Measurements from ENCODE around the gene CCL23. TPM values are rescaled to one million over a fixed set of nuclear protein-coding genes. Genes with fewer than 3 reads are reported as not detected.

Gene CCL23
- total RNA-seq, 1 donor from 2014 or later = not detected

DNA sequence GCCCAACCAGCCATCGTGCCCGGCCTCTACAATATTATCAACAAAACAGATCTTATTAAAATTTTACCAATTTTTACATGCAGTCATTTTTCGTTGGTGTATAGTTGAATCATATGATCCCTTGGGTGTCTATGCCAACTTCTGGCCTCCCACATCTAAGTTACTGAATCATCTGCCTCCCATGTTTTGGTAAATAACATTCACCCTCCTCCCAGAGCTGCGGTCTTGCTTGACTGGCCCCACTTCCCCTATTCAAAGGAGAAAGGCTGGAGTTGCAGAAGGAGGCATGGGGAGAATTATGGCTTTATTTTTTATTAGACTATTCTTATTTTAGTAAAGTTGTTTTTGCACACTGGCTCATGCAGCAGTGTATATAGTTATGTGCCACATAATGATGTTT lies 18.5 kb upstream of the CCL23 start:
- Histone ChIP-seq H3K4me3 (no peak overlapping the region), H3K9me3 (replicated peaks) (no peaks in the 10 kb centered on the region), H3K27me3 (ENCODE audit: low read depth) (peaks cover 14% of the 10 kb centered on the region), H3K27ac (replicated peaks) (no peak overlapping the region), H3K36me3 (no peaks in the 10 kb centered on the region), H3K4me1 (no peaks in the 10 kb centered on the region)
- DNase-seq = no peak
- intact Hi-C loops (cut with micrococcal nuclease) = no loop called here
- TF ChIP-seq, protein P1, sequence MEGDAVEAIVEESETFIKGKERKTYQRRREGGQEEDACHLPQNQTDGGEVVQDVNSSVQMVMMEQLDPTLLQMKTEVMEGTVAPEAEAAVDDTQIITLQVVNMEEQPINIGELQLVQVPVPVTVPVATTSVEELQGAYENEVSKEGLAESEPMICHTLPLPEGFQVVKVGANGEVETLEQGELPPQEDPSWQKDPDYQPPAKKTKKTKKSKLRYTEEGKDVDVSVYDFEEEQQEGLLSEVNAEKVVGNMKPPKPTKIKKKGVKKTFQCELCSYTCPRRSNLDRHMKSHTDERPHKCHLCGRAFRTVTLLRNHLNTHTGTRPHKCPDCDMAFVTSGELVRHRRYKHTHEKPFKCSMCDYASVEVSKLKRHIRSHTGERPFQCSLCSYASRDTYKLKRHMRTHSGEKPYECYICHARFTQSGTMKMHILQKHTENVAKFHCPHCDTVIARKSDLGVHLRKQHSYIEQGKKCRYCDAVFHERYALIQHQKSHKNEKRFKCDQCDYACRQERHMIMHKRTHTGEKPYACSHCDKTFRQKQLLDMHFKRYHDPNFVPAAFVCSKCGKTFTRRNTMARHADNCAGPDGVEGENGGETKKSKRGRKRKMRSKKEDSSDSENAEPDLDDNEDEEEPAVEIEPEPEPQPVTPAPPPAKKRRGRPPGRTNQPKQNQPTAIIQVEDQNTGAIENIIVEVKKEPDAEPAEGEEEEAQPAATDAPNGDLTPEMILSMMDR (IDR thresholded peaks at IDR 0.05; ENCODE audit: borderline replicate concordance) = no peak

DNA sequence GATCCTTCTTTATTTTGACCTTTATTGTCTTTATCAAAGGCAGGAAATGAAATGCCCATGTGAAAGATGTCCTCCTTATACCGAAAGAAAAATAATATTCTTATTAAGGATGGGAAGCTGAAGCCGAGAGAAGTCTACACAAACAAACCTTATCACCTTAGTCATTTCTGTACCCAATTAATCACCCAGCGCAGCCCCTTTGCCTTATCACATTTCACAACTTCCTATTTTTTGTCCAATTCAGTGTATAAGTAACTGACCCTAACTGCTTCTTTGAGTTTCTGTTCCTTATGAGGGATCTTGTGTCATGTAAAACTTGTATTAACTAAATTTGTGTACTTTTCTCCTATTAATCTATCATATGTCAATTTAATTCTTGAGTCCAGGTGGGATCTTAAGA lies 16.4 kb upstream of the CCL23 start:
- no peaks in the 10 kb centered on the region for H3K36me3 ChIP-seq
- intact Hi-C loops (cut with micrococcal nuclease) = no loop called here
- H3K4me1 ChIP-seq = no peaks in the 10 kb centered on the region
- H3K9me3 ChIP-seq (replicated peaks) = no peaks in the 10 kb centered on the region
- no peak overlapping the region for H3K27ac ChIP-seq (replicated peaks)
- TF ChIP-seq, protein P1 (IDR thresholded peaks at IDR 0.05; ENCODE audit: borderline replicate concordance) = no peak
- DNase-seq = no peak
- H3K27me3 ChIP-seq (ENCODE audit: low read depth) = peaks cover 19% of the 10 kb centered on the region
- H3K4me3 ChIP-seq = no peak overlapping the region

DNA sequence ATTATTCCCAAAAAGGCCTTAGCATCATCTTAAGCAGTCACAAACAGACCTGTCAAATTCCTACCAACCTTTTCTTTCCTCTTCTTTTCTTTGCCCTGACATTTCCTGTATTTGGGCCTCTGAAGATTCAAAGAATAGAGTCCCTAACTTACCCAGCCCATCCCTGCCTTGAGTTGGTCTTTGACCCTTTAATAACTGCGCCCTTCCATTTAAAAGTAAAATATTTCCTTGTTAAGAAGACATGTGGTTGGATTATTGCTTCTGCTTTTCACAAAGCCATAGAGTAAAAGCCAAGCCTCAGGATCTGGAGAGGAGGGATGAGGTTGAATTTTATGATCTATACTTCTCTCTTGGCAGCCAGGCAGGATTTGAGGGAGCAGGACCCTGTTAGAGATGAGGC lies 13.2 kb upstream of the CCL23 start:
- no peak overlapping the region for H3K27ac ChIP-seq (replicated peaks)
- TF ChIP-seq, protein P1 (IDR thresholded peaks at IDR 0.05; ENCODE audit: borderline replicate concordance) = no peak
- no peak for DNase-seq
- H3K36me3 ChIP-seq = no peaks in the 10 kb centered on the region
- peaks cover 30% of the 10 kb centered on the region for H3K27me3 ChIP-seq (ENCODE audit: low read depth)
- H3K9me3 ChIP-seq (replicated peaks) = no peaks in the 10 kb centered on the region
- intact Hi-C loops (cut with micrococcal nuclease) = no loop called here
- no peak overlapping the region for H3K4me3 ChIP-seq
- no peaks in the 10 kb centered on the region for H3K4me1 ChIP-seq

DNA sequence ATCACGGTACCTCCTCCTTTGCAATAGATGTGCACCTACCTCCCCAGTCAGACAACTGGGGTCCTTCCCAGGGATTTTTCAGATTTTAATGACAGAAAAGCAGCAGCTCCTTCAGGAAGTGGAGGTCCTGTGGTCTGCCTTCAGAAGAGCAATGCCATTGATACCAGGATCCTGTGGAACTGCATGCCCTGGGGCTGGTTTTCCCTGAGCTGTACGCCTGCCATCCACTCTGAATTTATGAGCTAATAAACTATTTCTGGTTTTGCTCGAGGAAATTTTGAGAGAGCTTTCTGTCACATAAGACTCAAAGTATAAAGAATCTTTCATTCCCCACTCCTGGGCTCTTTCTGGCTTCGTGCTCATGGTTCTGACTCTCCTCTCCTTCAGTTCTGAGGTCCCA lies 10.0 kb upstream of the CCL23 start:
- H3K27me3 ChIP-seq (ENCODE audit: low read depth) = peaks cover 40% of the 10 kb centered on the region
- no peak for DNase-seq
- TF ChIP-seq, protein P1 (IDR thresholded peaks at IDR 0.05; ENCODE audit: borderline replicate concordance) = no peak
- peaks cover 6% of the 10 kb centered on the region for H3K9me3 ChIP-seq (replicated peaks)
- no peak overlapping the region for H3K27ac ChIP-seq (replicated peaks)
- no peaks in the 10 kb centered on the region for H3K4me1 ChIP-seq
- no peaks in the 10 kb centered on the region for H3K36me3 ChIP-seq
- intact Hi-C loops (cut with micrococcal nuclease) = no loop called here
- no peak overlapping the region for H3K4me3 ChIP-seq

DNA sequence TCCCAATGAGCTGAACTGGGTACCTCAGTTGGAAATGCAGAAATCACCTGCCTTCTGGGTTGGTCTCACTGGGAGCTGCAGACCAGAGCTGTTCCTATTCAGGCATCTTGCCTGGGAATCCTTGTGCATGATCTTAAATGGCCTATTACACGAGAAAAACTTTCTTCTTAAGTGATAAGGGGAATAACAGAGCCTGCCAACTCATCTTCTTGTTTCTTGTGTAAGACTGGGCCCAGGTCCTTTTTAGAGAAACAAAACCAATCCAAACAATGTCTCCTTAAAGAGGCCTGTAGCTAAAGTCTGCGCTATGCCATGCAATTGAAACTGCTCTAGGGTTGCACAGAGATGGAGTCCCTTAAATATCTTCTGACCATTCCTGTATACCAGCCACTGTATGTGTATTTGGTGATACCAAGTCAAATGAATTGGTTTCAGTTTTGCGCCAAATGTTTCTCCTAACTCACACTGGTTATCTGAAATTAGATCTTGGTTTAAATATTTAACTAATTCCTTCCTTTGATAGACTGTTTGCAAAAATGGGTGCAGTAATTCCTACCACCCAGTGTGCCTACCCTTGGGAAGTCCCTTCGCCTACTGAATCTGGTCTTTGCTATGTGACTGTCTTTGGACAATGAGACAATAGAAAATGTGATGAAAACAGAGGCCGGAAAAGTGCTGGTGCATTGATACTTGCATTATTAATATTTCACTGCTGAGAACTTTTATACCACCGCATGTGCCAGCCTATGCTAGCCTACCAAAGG lies 6.5 kb upstream of the CCL23 start:
- H3K27ac ChIP-seq (replicated peaks) = no peak overlapping the region
- no peaks in the 10 kb centered on the region for H3K4me1 ChIP-seq
- intact Hi-C loops (cut with micrococcal nuclease) = no loop called here
- no peak overlapping the region for H3K4me3 ChIP-seq
- peaks cover 39% of the 10 kb centered on the region for H3K27me3 ChIP-seq (ENCODE audit: low read depth)
- TF ChIP-seq, protein P1 (IDR thresholded peaks at IDR 0.05; ENCODE audit: borderline replicate concordance) = no peak
- H3K36me3 ChIP-seq = no peaks in the 10 kb centered on the region
- peaks cover 8% of the 10 kb centered on the region for H3K9me3 ChIP-seq (replicated peaks)
- DNase-seq = no peak

Data from left ventricle myocardium inferior (tissue), 1 donor.